SK-N-MC (cell line): ENCODE data around the gene CBFA2T2.
"Not testable (repeated sequence)": the region's sequence is repeated elsewhere in the genome, so short reads cannot be mapped to it uniquely, and the experiment has no call there.

Source experiments
- DNase-seq: peaks from one replicate; pipeline ENCODE4 v3.0.0-alpha.2; 2011; ENCODE audit warnings: low read depth, low spot score
- H3K27ac ChIP-seq: fragments of 200-600 bp; sonication (generic); 2 replicates; pipeline ENCODE4 v1.5.1; 2016; ENCODE audit warnings: mixed run types
- H3K36me3 ChIP-seq: fragments of 200-600 bp; sonication (generic); 2 replicates; pipeline ENCODE4 v1.6.1; 2017; ENCODE audit warnings: antibody characterized with exemption, low read length, mixed read lengths; ENCODE audit not compliant: insufficient read depth
- H3K4me3 ChIP-seq: fragments of 200-600 bp; sonication (generic); 2 replicates; pipeline ENCODE4 v1.5.1; 2016
- H3K9ac ChIP-seq: fragments of 200-600 bp; sonication (generic); 2 replicates; pipeline ENCODE4 v1.8.0; 2017; ENCODE audit warnings: mixed run types, mixed read lengths; ENCODE audit not compliant: insufficient read length
- H3K9me3 ChIP-seq: fragments of 200-600 bp; sonication (generic); 2 replicates; pipeline ENCODE4 v1.6.1; 2017; ENCODE audit warnings: low read depth, mild to moderate bottlenecking, antibody characterized with exemption, low read length, moderate library complexity, mixed read lengths
- EZH2 ChIP-seq: fragments of 200-600 bp; sonication (generic); IDR thresholded peaks from one replicate; pipeline ENCODE4 v1.6.1; 2017; ENCODE audit warnings: antibody characterized with exemption
- FOXP2 ChIP-seq: optimal IDR thresholded peaks from 2 replicates; pipeline ENCODE3; 2011; ENCODE audit warnings: mild to moderate bottlenecking, moderate library complexity; ENCODE audit not compliant: insufficient read depth; ENCODE audit errors: extremely low read length, control extremely low read depth
- POLR2AphosphoS5 ChIP-seq: IDR thresholded peaks from 2 replicates; pipeline ENCODE4 v1.6.1; 2012; ENCODE audit warnings: mild to moderate bottlenecking, low read depth, low read length, borderline replicate concordance

The CBFA2T2 gene

GRCh38 chr20:33490023-33490933, at the start of gene CBFA2T2:
TSS of gene CBFA2T2 (plus strand) at chr20:33490096. CDS start at chr20:33490268, 172 bp downstream.
- H3K9ac ChIP-seq = peak within 1 kb of the TSS; percentile 91
- no peak for TF ChIP-seq FOXP2
- TF ChIP-seq EZH2 = no peak
- no peak for TF ChIP-seq POLR2AphosphoS5
- H3K4me3 ChIP-seq = peak within 1 kb of the TSS; percentile 93
- no peaks in the 10 kb centered on the region for H3K9me3 ChIP-seq
- no peak for DNase-seq
- peak within 1 kb of the TSS; percentile 88 for H3K27ac ChIP-seq
- H3K36me3 ChIP-seq = no peaks in the 10 kb centered on the region

- H3K9ac ChIP-seq, DNase-seq, H3K36me3 ChIP-seq, H3K4me3 ChIP-seq, H3K9me3 ChIP-seq: not testable (repeated sequence)
- H3K27ac ChIP-seq = peak overlapping the region; percentile 22; the same call in 1 of the 2 replicates
Measured at GRCh38 chr20:33440562-33440961, 49.3 kb upstream of the CBFA2T2 start.

GRCh38 chr20:33441142-33441955, 48.5 kb upstream of the CBFA2T2 start:
- TF ChIP-seq EZH2 (no peak), FOXP2 (no peak), POLR2AphosphoS5 (no peak)
- Histone ChIP-seq H3K36me3 (no peaks in the 10 kb centered on the region), H3K9me3 (no peaks in the 10 kb centered on the region), H3K9ac (no peak overlapping the region), H3K27ac (peak overlapping the region; percentile 22; the same call in 1 of the 2 replicates), H3K4me3 (no peak overlapping the region)
- DNase-seq = no peak

GRCh38 chr20:33442136-33443005, 47.5 kb upstream of the CBFA2T2 start:
- no peak overlapping the region for H3K9ac ChIP-seq
- TF ChIP-seq POLR2AphosphoS5 (no peak), EZH2 (no peak), FOXP2 (no peak)
- H3K27ac ChIP-seq = no peak overlapping the region
- no peak for DNase-seq
- H3K9me3 ChIP-seq = no peaks in the 10 kb centered on the region
- no peaks in the 10 kb centered on the region for H3K36me3 ChIP-seq
- peak overlapping the region; percentile 89 for H3K4me3 ChIP-seq

- no peak for DNase-seq
- Histone ChIP-seq H3K4me3 (peak overlapping the region; percentile 89), H3K36me3 (no peaks in the 10 kb centered on the region), H3K9ac (no peak overlapping the region), H3K27ac (no peak overlapping the region), H3K9me3 (no peaks in the 10 kb centered on the region)
- no peak for TF ChIP-seq EZH2
- no peak for TF ChIP-seq POLR2AphosphoS5
- no peak for TF ChIP-seq FOXP2
Measured at GRCh38 chr20:33443006-33443511, 46.8 kb upstream of the CBFA2T2 start.

- Histone ChIP-seq H3K9ac (peak within 1 kb of the TSS; percentile 37), H3K4me3 (peak within 1 kb of the TSS; percentile 89), H3K9me3 (no peaks in the 10 kb centered on the region), H3K27ac (peak within 1 kb of the TSS; percentile 67; the same call in 1 of the 2 replicates), H3K36me3 (no peaks in the 10 kb centered on the region)
- no peak for DNase-seq
- no peak for TF ChIP-seq EZH2
- no peak for TF ChIP-seq FOXP2
- TF ChIP-seq POLR2AphosphoS5 = no peak
Measured at GRCh38 chr20:33443512-33444239, 46.2 kb upstream of the CBFA2T2 start, which contains the start of gene SNTA1. TSS of gene SNTA1 (minus strand) at chr20:33443763. CDS start at chr20:33443620, 143 bp downstream.
